T-helper 17 cell (primary cell): Measurements from ENCODE around the gene ZDHHC16. TPM values are rescaled to one million over a fixed set of nuclear protein-coding genes. Genes with fewer than 3 reads are reported as not detected.
"Not testable (repeated sequence)": the region's sequence is repeated elsewhere in the genome, so short reads cannot be mapped to it uniquely, and the experiment has no call there.

Experiments
- ATAC-seq: fragments of 150-1000 bp; cut with Tn5 transposase; 2 replicates; pipeline ENCODE4 v1.10.0; 2021; ENCODE audit warnings: mild to moderate bottlenecking, moderate library complexity
- DNase-seq, 3 donors: peaks; one replicate each; pipeline versions ENCODE4 v3.0.0 to v3.0.0-alpha.2; 2020 to 2021
- H3K9me3 ChIP-seq: one replicate; pipeline ENCODE4 v1.7.0; 2013; ENCODE audit warnings: low read length, mild to moderate bottlenecking; ENCODE audit not compliant: control insufficient read depth, poor library complexity, severe bottlenecking
- H3K27ac Mint-ChIP-seq: one replicate; pipeline ENCODE4 v1.8.0; 2022; ENCODE audit warnings: mild to moderate bottlenecking, moderate library complexity, mixed read lengths
- H3K27me3 Mint-ChIP-seq: one replicate; pipeline ENCODE4 v1.8.0; 2022; ENCODE audit warnings: mixed read lengths
- H3K36me3 Mint-ChIP-seq: one replicate; pipeline ENCODE4 v1.8.0; 2022; ENCODE audit warnings: low read depth, mixed read lengths
- H3K4me1 Mint-ChIP-seq: one replicate; pipeline ENCODE4 v1.8.0; 2022; ENCODE audit warnings: mild to moderate bottlenecking, mixed read lengths
- H3K4me3 Mint-ChIP-seq: one replicate; pipeline ENCODE4 v1.8.0; 2022; ENCODE audit warnings: mild to moderate bottlenecking, moderate library complexity, mixed read lengths
- total RNA-seq, 4 donors: library from RNA in 2 of 4; stranded (reverse) in 2 of 4; gene quantifications; one replicate each; pipeline ENCODE4 v1.2.3 and lab custom pipeline; 2022 to 2026

Gene ZDHHC16
- total RNA-seq, 2 donors from 2014 or later, result 14.9 to 15.3 TPM

GRCh38 chr10:97468781-97469180 is 22.8 kb downstream of the ZDHHC16 start:
- not testable (repeated sequence) for H3K27ac Mint-ChIP-seq, H3K4me3 Mint-ChIP-seq, H3K36me3 Mint-ChIP-seq

GRCh38 chr10:97474918-97475317 is 28.9 kb downstream of the ZDHHC16 start:
- no peak for ATAC-seq
- peaks cover 3% of the 10 kb centered on the region for H3K4me1 Mint-ChIP-seq
- H3K27me3 Mint-ChIP-seq, result no peaks in the 10 kb centered on the region
- H3K4me3 Mint-ChIP-seq, result no peak overlapping the region
- no peak for DNase-seq
- peaks cover 12% of the 10 kb centered on the region for H3K36me3 Mint-ChIP-seq
- no peak overlapping the region for H3K27ac Mint-ChIP-seq
- no peaks in the 10 kb centered on the region for H3K9me3 ChIP-seq

More at GRCh38 chr10:97468781-97469180, 22.8 kb downstream of the ZDHHC16 start:
- ATAC-seq, H3K27me3 Mint-ChIP-seq, H3K9me3 ChIP-seq, DNase-seq, H3K4me1 Mint-ChIP-seq: not testable (repeated sequence)

GRCh38 chr10:97475936-97476594 is 30.1 kb downstream of the ZDHHC16 start:
- peaks cover 3% of the 10 kb centered on the region for H3K4me1 Mint-ChIP-seq
- no peak for DNase-seq
- no peaks in the 10 kb centered on the region for H3K27me3 Mint-ChIP-seq
- no peak overlapping the region for H3K4me3 Mint-ChIP-seq
- ATAC-seq, result no peak
- H3K36me3 Mint-ChIP-seq, result peaks cover 14% of the 10 kb centered on the region
- no peaks in the 10 kb centered on the region for H3K9me3 ChIP-seq
- no peak overlapping the region for H3K27ac Mint-ChIP-seq

- not testable (repeated sequence) for H3K4me1 Mint-ChIP-seq, H3K9me3 ChIP-seq, H3K4me3 Mint-ChIP-seq, H3K27me3 Mint-ChIP-seq, H3K27ac Mint-ChIP-seq, ATAC-seq, DNase-seq
- peaks cover 14% of the 10 kb centered on the region for H3K36me3 Mint-ChIP-seq
Measured at GRCh38 chr10:97479410-97479809, 33.4 kb downstream of the ZDHHC16 start.

GRCh38 chr10:97479939-97480338 is 34.0 kb downstream of the ZDHHC16 start:
- no peaks in the 10 kb centered on the region for H3K27me3 Mint-ChIP-seq
- H3K36me3 Mint-ChIP-seq, result peaks cover 13% of the 10 kb centered on the region
- peaks cover 7% of the 10 kb centered on the region for H3K4me1 Mint-ChIP-seq
- no peak for ATAC-seq
- peak overlapping the region; percentile 37 for H3K27ac Mint-ChIP-seq
- no peak for DNase-seq
- no peak overlapping the region for H3K4me3 Mint-ChIP-seq
- H3K9me3 ChIP-seq, result no peaks in the 10 kb centered on the region

GRCh38 chr10:97481071-97481470 is 35.1 kb downstream of the ZDHHC16 start:
- Mint-ChIP-seq H3K4me3 (no peak overlapping the region), H3K27me3 (no peaks in the 10 kb centered on the region), H3K27ac (peak overlapping the region; percentile 37), H3K4me1 (peaks cover 11% of the 10 kb centered on the region), H3K36me3 (peaks cover 8% of the 10 kb centered on the region)
- ATAC-seq (no peak), DNase-seq (no peak)
- H3K9me3 ChIP-seq, result no peaks in the 10 kb centered on the region

GRCh38 chr10:97482381-97482780 is 36.4 kb downstream of the ZDHHC16 start:
- H3K36me3 Mint-ChIP-seq, result peaks cover 6% of the 10 kb centered on the region

GRCh38 chr10:97483506-97483905 is 37.5 kb downstream of the ZDHHC16 start:
- H3K27ac Mint-ChIP-seq, result no peak overlapping the region
- DNase-seq, result no peak
- H3K36me3 Mint-ChIP-seq, result peaks cover 2% of the 10 kb centered on the region
- no peak for ATAC-seq
- H3K27me3 Mint-ChIP-seq, result no peaks in the 10 kb centered on the region
- H3K9me3 ChIP-seq, result no peaks in the 10 kb centered on the region
- peaks cover 16% of the 10 kb centered on the region for H3K4me1 Mint-ChIP-seq
- H3K4me3 Mint-ChIP-seq, result no peak overlapping the region

More at GRCh38 chr10:97482381-97482780, 36.4 kb downstream of the ZDHHC16 start:
- no peaks in the 10 kb centered on the region for H3K9me3 ChIP-seq
- Mint-ChIP-seq H3K27ac (peak overlapping the region; percentile 24), H3K4me3 (no peak overlapping the region), H3K4me1 (peaks cover 13% of the 10 kb centered on the region), H3K27me3 (no peaks in the 10 kb centered on the region)
- ATAC-seq (no peak), DNase-seq (no peak)

- H3K27ac Mint-ChIP-seq, result no peak overlapping the region
- peaks cover 2% of the 10 kb centered on the region for H3K36me3 Mint-ChIP-seq
- DNase-seq, result no peak
- no peaks in the 10 kb centered on the region for H3K27me3 Mint-ChIP-seq
- H3K9me3 ChIP-seq, result no peaks in the 10 kb centered on the region
- H3K4me1 Mint-ChIP-seq, result peaks cover 17% of the 10 kb centered on the region
- ATAC-seq, result no peak
- no peak overlapping the region for H3K4me3 Mint-ChIP-seq
Measured at GRCh38 chr10:97483921-97484320, 37.9 kb downstream of the ZDHHC16 start.

GRCh38 chr10:97485647-97486281 is 39.8 kb downstream of the ZDHHC16 start:
- peaks cover 28% of the 10 kb centered on the region for H3K4me1 Mint-ChIP-seq
- no peaks in the 10 kb centered on the region for H3K36me3 Mint-ChIP-seq
- DNase-seq, result no peak
- no peaks in the 10 kb centered on the region for H3K27me3 Mint-ChIP-seq
- no peak for ATAC-seq
- no peaks in the 10 kb centered on the region for H3K9me3 ChIP-seq
- H3K27ac Mint-ChIP-seq, result peak overlapping the region; percentile 77
- no peak overlapping the region for H3K4me3 Mint-ChIP-seq

GRCh38 chr10:97490592-97490991 is 44.6 kb downstream of the ZDHHC16 start:
- no peaks in the 10 kb centered on the region for H3K9me3 ChIP-seq
- DNase-seq (no peak), ATAC-seq (no peak)
- H3K4me3 Mint-ChIP-seq, result no peak overlapping the region
- peak overlapping the region; percentile 54 for H3K27ac Mint-ChIP-seq
- no peaks in the 10 kb centered on the region for H3K27me3 Mint-ChIP-seq
- no peaks in the 10 kb centered on the region for H3K36me3 Mint-ChIP-seq
- H3K4me1 Mint-ChIP-seq, result peaks cover 40% of the 10 kb centered on the region

GRCh38 chr10:97494151-97494550 is 48.2 kb downstream of the ZDHHC16 start:
- Mint-ChIP-seq H3K4me3 (no peak overlapping the region), H3K27ac (peak overlapping the region; percentile 80), H3K27me3 (no peaks in the 10 kb centered on the region), H3K36me3 (no peaks in the 10 kb centered on the region), H3K4me1 (peaks cover 39% of the 10 kb centered on the region)
- ATAC-seq (no peak), DNase-seq (no peak)
- no peaks in the 10 kb centered on the region for H3K9me3 ChIP-seq

- no peak for ATAC-seq
- Mint-ChIP-seq H3K27ac (peak overlapping the region; percentile 80), H3K4me1 (peaks cover 38% of the 10 kb centered on the region)
Measured at GRCh38 chr10:97494863-97495506, 49.0 kb downstream of the ZDHHC16 start.

More at GRCh38 chr10:97494863-97495506, 49.0 kb downstream of the ZDHHC16 start:
- H3K4me3 Mint-ChIP-seq, result peak overlapping the region; percentile 65
- H3K9me3 ChIP-seq, result no peaks in the 10 kb centered on the region
- no peak for DNase-seq
- peaks cover 3% of the 10 kb centered on the region for H3K27me3 Mint-ChIP-seq
- no peaks in the 10 kb centered on the region for H3K36me3 Mint-ChIP-seq
